Stimulated activated CD4-positive, alpha-beta T cell treated with anti-CD3 and anti-CD28 coated beads, Interleukin-2, amount 100 ng/mL, for 48 hours (primary cell): ENCODE results near the gene RPTOR.
"Not testable (repeated sequence)": the region's sequence is repeated elsewhere in the genome, so short reads cannot be mapped to it uniquely, and the experiment has no call there.

Experiments used
- DNase-seq, 2 donors: peaks; one replicate each; pipeline ENCODE4 v3.0.0-alpha.2; 2020

The RPTOR gene

DNA sequence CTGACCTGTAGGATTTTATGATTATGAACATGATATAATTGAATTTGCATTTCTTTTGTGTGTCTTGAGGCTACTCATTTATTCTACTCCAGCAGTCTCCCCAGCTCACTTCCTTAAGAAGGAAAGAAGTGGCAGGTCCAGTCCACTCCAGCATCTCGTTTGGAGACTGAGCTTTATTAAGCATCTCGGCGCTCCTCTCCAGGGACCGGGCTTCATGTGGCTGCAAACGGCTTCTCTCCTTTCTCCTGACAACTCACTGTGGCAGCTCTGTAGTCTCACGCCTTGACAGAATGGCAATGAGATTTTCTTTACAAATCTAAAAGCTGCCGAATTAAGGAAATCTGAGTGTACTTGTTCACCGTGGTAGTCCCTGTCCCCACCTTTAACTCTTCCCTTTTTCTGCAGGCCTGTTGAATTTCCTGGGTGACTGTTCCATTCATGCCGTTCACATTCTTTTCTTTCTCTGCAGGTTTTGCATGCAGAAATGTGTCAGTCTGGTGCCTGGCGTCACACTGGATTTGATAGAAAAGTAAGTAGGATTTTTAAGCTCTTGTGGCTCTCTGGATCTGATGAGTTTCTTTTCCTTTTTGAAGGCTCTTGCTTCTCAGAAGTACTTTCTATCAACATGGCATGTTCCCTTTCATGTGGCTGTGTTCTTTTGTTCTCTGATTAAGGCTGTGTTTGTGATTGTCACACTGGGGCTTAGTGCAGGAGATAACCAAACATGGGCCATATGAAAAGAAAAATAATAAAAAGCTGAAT is 246.5 kb downstream of the RPTOR start:
- DNase-seq, result no peak

- DNase-seq, result peak; percentile 30 to 57
These were observed 247.2 kb downstream of the RPTOR start for GRCh38 chr17:80791758-80792284.

DNA sequence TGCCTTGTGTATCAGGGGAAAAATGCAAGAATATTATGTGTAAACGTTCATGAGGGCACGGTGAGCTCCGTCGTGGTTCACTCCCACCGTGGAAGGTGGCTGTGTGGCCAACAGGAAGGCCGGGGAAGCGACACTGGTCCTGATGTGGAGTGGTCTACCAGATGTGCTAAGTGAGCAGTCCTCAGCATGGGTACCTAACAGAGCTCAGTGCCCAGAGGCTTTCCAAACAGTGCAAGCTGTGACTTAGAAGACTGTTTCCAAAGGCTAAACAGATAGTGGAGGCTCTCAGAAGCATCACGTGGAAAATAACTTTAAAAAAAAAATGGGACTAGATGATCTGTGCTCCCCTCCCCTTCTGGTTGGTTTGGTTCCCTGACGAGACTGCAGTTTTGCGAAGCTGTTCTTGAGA is 247.7 kb downstream of the RPTOR start:
- no peak for DNase-seq

- DNase-seq, result no peak
These were observed 248.8 kb downstream of the RPTOR start for GRCh38 chr17:80793421-80793820.

GRCh38 chr17:80793851-80794267 is 249.2 kb downstream of the RPTOR start:
- no peak for DNase-seq

DNA sequence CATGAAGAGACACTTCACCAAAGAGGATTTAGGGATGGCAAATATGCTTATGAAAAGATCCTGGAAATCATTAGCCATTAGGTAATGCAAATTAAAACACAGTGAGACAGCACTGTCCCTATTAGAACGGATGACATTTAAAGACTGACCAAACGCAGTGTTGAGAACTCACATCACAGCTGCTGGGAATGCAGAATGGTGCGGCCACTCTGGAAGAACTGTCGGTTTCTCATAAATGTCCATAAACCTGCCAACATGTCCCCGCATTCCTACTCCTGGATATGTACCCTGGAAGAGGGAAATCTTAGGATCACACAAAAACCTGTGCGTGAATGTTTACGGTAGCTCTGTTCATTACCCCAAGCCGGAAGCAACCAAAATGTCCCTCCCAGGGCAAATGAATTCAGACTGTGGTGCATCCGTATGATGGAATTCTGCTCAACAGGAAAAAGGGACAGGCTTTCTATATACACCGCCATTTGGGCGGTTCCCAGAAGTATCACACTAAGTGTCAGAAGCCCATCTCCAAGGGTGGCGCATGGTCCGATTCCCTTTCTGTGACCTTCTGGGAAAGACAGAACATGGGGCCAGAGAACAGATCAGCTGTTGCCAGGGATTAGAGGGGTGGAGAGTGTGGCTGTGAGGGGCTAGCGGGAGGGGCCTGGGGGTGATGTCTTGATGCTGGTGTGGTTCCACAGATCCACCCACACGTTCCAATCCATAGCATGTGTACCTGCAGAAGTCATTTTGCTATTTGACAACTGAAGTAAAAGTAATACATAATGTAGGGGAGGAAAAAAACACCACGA is 249.8 kb downstream of the RPTOR start:
- no peak for DNase-seq

DNA sequence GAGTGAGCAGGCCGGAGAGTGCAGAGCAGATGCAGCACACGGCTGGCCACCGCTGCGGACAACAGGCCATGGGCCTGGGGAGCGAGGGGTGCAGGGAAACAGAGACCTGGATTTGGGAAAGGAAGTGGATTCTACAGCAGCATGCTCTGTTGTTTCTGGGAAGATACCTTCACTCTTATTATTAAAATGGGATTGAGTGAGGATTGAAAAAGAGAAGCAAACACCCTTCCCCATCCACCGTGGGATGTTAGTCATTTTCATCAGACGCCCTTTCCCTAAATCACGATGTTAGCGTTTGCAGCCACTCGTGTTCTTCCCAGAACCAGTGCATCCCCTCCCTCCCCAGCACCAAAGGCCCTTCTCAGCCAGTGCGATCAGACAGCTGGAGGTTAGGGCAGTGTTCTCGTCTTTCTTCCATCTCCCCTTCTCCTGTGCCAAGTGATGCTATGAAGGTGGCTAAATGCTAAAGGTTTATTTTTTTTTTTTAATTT is 250.5 kb downstream of the RPTOR start:
- no peak for DNase-seq

- DNase-seq, result no peak
These were observed 251.1 kb downstream of the RPTOR start for GRCh38 chr17:80795754-80796153.

- no peak for DNase-seq
These were observed 251.8 kb downstream of the RPTOR start for GRCh38 chr17:80796430-80796861.

DNA sequence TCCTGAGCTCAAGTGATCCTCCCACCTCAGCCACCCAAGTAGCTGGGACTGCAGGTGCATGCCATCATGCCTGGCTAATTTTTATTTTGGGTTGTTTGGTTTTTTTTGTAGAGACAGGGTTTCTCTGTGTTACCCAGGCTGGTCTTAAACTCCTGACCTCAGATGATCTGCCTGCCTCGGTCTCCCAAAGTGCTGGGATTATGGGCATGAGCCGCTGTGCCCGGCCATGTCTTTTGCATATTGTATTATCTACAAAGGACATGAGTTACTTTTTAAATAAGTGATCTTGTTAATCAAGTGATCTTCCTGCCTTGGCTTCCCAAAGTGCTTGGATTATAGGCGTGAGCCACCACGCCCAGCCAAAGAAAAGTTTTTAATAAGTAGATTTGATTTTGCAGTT is 252.6 kb downstream of the RPTOR start:
- DNase-seq, result not testable (repeated sequence)

DNA sequence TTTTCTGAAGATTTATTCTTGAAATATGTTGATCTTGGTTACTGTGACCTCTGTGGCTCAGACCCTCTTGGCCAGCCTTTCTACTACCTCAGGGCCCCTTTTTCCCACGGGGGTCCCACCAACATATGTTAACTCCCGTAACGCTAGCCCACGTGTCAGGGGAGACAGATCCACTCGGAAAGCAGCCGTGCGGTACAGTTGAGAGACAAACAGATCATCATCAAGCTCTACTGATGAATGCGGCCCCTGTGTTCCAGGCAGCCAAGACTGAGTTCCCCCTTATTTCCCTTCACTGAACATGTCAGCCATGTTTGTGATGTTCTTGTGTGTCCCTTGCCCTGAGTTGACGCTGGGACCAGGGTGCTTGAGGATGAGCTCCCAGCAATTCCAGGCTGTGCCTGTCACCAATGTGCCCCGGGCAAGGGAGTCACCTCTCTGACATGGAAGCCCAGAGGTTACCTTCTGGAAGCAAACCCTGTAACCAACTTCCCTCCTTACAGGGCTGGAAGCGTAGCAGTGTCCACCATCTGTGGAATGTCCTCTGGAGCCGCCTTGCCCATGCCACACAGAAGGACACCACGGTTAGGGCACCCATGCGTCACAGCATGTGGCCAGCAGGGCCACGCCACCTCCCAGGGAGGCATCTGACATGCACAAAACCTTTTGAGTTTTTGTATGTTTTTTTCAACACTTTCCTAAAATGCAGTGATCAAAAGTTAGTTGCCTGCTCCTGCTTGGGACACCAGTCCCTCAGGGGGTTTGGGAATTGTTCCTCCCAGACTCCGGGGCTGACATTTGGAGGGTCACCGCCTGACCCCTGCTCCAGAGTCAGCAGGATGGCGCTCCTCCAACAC is 253.3 kb downstream of the RPTOR start:
- DNase-seq, result no peak

DNA sequence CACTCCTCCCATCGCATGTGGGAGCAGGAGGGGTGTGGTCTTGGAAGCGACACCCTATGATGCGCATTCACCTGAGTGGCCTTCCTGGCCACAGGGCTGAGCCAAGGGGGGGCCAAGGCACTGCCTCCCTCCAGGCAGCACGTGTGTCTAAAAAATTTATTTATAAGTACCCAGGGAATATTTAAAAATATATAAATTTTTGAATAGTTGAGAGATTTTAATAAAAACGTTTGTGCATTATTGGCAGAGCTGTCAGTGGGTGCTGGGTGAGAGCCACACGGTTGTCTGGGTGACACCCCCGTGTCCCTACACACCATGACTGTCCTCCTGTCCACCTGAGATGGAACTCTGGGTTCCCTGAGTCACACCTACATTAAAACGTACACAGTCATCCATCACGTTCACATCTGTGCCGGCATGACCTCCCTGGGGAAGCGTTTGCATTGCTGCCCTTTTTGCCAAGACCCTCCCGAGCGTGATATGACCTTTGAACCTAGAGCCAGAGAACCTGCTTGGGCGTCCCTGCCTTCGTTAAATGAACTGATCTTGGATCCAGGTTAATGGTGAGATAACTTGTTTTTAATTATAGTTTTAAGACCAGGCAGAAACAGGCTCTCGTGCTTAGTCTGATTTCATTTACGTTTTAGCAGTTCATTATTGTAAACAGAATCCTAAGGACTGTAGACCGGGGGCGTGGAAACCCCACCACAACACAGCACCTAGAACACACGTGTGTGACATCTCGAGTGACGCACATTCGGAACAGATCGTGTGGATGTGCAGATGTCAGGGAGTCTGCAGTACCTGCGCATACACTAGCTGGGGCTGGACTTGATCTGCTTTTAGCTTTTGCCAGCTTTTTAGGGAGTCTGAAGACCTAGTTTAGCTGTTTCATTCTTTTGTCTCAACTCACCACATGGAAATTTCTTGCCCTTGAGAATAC is 254.2 kb downstream of the RPTOR start:
- DNase-seq, result no peak

- no peak for DNase-seq
These were observed 255.2 kb downstream of the RPTOR start for GRCh38 chr17:80799538-80800480.

DNA sequence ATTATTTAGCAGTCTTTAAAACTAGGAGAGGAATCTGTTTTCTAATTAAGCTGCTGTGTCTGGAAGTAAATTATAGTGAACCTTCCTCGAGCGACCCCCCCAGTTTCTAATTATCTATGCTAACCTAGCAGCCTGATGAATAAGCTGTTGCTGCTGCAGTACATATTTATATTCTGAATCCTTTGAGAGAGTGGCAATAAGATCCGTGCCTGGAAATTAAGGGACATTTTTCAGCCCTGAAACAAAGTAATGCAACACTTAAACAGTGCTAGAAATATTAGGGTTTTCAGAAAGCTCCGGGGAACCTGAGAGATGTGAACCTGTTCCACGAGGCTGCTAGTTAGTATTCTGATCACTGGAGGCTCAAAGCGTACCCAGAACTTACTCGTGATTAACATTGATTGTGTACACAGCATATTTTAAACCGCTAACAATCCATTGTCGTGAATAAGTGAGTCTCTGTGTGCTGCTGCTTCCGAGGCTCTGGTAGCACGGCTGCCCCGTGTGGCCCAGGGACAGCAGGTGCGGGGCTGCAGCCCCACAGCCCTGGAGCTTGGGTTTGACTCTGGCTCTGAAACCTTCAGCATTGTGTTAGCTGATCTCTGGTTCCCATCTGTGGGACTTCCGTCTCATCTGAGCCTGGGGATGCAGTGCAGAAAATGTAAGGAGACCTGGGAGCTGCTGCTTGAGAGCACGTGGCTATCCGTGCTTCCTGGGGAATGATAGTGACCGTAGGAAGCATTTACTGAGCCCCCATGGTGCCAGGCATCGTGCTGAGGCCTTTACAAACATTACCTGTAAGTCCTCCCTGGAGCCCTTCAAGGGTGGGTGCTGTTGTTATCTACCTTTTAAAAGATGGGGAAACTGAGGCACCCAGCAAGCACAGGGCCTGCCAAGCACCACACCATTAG is 256.1 kb downstream of the RPTOR start:
- DNase-seq, result no peak

- no peak for DNase-seq
These were observed 258.2 kb downstream of the RPTOR start for GRCh38 chr17:80802626-80803450.

GRCh38 chr17:80803451-80804428 is 259.1 kb downstream of the RPTOR start:
- DNase-seq, result no peak

GRCh38 chr17:80804466-80804865 is 259.8 kb downstream of the RPTOR start:
- DNase-seq, result no peak
